Stimulated activated CD8-positive, alpha-beta memory T cell treated with anti-CD3 and anti-CD28 coated beads, Interleukin-12 subunit alpha, Interleukin-12 subunit beta, amount 100 ng/mL, for 24 hours (primary cell): Measurements from ENCODE around the gene PICALM.
"Not testable (repeated sequence)": the region's sequence is repeated elsewhere in the genome, so short reads cannot be mapped to it uniquely, and the experiment has no call there.

Experiments used
- DNase-seq: peaks from one replicate; pipeline ENCODE4 v3.0.0-alpha.2; 2020; ENCODE audit errors: extremely low read depth

Gene PICALM

GRCh38 chr11:85939099-85940015, 129.5 kb downstream of the PICALM start:
- DNase-seq, result no peak

DNA sequence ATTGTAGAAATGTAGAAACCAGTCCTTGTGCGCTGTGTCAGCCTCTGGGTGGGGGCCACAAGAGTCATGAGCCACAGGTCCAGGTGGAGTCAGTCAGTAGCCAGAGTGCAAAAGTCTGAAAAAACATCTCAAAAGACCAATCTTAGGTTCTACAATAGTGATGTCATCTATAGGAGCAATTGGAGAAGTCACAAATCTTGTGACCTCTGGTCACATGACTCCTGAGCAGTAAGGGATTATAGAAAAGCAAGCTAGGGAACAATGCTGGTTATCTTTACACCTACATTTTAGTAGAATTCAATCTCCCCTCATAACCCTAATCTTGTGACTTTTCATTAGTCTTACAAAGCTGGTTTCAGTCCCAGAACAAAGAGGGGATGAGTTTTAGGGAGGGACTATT, 131.0 kb downstream of the PICALM start:
- DNase-seq, result no peak

GRCh38 chr11:85935751-85936150, 133.1 kb downstream of the PICALM start:
- DNase-seq, result no peak

DNA sequence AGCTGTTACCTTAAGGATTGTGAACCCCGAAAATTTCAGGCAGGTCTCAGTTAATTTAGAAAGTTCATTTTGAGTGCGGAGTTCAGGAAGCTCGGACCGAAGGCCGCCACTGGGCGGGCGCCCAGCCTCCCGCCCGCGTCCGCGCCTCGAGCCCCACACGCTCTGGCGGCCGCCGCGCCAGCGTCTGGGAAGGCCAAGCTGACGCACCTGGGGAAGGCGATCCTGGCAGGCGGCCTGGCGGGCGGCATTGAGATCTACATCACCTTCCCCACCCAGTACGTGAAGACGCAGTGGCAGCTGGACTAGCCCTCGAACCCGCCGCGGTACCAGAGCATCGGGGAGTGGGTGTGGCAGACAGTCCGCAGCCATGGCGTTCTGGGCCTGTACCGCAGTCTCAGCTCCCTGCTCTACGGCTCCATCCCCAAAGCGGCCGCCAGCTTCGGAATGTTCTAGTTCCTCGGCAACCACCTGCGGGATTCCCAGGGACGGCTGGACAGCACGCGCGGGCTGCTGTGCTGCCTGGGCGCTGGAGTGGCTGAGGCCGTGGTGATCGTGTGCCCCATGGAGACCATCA, 134.2 kb downstream of the PICALM start:
- DNase-seq, result no peak

DNA sequence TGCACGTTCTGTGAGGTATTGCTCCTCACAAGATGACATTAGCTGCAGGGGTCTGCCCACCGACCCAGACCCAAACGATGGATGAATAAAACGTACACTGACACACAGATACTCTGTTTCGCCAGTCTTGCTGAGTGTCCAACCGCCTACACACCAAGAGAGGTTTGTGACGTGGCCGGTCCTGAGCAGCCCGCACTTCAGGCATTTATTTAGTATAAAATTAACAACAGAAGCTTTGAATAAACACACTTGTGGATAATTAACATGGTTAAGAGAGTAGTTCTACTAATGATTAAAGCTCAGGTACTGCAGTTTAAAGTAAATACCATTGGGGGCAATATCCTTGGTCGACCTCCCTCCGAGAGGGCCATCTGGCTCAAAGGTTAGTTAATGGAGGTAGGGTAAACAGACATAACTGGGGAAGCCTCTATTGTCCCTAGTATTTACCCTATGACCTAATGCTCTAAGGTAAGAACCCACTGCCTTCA, 138.0 kb downstream of the PICALM start:
- no peak for DNase-seq

DNA sequence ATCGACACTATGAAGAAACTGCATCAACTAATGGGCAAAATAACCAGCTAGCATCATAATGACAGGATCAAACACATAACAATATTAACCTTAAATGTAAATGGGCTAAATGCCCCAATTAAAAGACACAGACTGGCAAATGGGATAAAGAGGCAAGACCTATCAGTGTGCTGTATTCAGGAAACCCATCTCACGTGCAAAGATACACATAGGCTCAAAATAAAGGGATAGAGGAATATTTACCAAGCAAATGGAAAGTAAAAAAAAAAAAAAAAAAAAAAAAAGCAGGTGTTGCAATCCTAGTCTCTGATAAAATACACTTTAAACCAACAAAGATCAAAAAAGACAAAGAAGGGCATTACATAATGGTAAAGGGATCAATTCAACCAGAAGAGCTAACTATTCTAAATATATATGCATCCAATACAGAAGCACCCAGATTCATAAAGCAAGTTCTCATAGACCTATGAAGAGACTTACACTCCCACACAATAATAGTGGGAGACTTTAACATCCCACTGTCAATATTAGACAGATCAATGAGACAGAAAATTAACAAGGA, 142.2 kb downstream of the PICALM start:
- not testable (repeated sequence) for DNase-seq

DNA sequence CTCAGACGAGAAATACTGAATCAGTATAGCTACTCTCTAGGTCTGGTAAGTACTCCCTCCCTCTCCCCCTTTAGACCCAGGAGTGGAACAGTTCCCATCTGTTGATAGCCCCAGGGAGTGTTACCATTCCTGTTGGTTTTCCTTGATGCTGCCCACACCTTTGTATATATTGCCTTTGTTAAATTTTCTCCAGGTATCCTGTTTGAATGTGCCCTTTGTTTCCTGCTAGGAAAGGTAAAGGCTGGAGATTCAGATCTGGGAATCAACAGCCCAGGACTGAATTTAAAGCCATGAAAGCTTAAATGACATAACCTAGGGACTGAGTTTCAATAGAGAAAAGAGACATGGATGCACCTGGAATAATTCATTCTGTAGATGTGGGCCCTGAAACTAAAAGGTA, 145.4 kb downstream of the PICALM start:
- no peak for DNase-seq

DNA sequence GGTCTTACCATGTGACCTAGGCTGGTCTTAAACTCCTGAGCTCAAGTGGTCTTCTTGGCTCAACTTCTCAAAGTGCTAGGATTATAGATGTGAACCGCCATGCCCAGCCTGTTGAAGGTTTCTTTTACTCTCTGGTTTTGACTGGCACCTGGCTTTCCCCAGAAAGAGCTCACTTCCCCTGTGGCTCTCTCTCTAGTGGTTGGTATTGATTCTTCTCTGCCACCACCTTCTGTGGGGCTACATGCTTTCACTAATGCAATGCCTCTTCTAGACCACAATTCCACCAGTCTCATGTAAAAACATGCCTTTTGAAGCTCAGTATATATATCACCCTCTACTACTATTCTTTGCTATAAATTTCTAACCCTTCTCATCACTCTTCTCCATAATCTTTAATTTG, 146.5 kb downstream of the PICALM start:
- DNase-seq, result no peak

GRCh38 chr11:85918910-85919794, 149.7 kb downstream of the PICALM start:
- DNase-seq, result no peak

GRCh38 chr11:85914425-85914824, 154.5 kb downstream of the PICALM start:
- DNase-seq, result no peak

DNA sequence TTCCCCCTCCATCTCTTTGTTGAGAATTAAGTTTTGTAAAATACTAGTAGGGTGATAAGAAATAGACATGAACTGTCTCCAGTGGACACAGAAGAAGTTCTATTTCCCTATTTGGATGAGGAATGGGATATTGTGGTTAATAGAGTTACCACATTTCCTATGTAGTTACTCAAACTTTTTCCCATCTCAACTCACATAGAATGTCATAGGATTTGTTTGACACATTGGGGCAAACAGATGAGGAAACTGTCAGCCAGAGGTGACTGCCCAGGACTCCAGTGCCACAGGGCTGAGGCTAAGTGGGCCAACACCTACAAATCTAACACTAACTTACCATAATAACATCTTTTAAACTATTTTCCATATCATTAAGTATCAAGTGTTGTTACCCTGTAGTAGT, 155.4 kb downstream of the PICALM start:
- DNase-seq, result no peak

DNA sequence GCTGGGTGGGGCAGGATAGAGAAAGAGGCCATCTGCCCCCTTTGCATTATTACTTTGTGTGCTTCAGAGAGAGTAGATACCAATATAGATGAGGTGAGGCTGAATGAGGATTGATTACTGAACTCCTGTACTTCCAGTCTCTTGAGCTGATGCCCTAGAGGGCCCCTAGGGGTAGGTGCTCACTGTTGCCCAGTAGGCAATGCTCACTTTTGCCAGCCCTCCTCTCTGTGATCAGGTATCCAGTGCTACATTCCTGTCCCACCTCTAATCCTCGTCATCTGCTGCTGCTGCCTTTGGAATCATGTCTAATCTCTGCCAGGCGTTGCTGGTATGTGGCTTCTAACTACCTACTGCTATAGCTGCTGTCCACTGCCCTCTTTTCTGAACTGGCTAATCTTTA, 156.5 kb downstream of the PICALM start:
- no peak for DNase-seq
